ENCODE data around the gene B9D1. TPM values are rescaled to one million over a fixed set of nuclear protein-coding genes. Genes with fewer than 3 reads are reported as not detected.

The B9D1 gene
- total and polyA plus RNA-seq, 9 of the 15 experiments (the other 6 are each of a cell fraction or from before 2014, with no cell fraction given) = 8.9 to 28.0 (median 17.9) TPM

DNA sequence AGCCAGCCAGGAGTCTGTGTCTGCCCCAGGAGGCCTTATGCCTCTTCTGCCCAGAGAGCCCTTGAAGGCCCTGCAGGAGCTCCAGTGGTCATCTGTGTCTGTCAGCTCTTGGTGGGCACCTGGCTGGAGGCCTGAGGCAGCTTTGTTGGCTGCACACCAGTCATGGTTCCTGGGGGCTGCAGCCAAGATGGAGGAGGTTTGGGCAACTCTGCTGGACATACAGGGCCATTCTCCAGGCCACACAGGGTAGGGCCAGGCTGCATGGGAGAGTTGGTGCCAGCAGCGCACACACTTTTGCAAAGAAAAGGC lies 29.4 kb downstream of the B9D1 start:
- in situ Hi-C loops (cut with MboI) = no loop called here
- no peaks in the 10 kb centered on the region for H3K9me3 ChIP-seq (replicated peaks; ENCODE audit: control insufficient read depth, insufficient read depth, low read depth, low read length)
- ChIA-PET POLR2A (interaction anchor here (1.0 kb wide), 1 partner anchor 22 kb away, joined by 4 read pairs; no protein-coding TSS in a partner anchor), CTCF (ENCODE audit: low intra/inter-chr PET ratio) (no interaction called here)
- no peak overlapping the region for H3K4me2 ChIP-seq (ENCODE audit: insufficient read depth, low read length)
- no peaks in the 10 kb centered on the region for H3K9me1 ChIP-seq (ENCODE audit: control insufficient read depth, insufficient read depth, low read length)
- H3K27ac ChIP-seq (ENCODE audit: extremely low read depth, low read depth, low read length) = no peak overlapping the region
- no peak overlapping the region for H2AFZ ChIP-seq (ENCODE audit: low read depth, low read length)
- FAIRE-seq = no peak
- H3K79me2 ChIP-seq (ENCODE audit: control insufficient read depth, insufficient read depth, low read length) = no peaks in the 10 kb centered on the region
- no peaks in the 10 kb centered on the region; the same call in 2 of the 3 replicates for H3K36me3 ChIP-seq (ENCODE audit: control insufficient read depth, insufficient read depth, low read length)
- WGBS (ENCODE audit: insufficient coverage, low coverage, missing lambda C conversion rate) = 83% methylated on average over 1 of the region's 1 CpG
- H3K9ac ChIP-seq (ENCODE audit: insufficient read depth in 1 of 2, low read depth in 2 of 2, low read length in 2 of 2) = no peak overlapping the region
- no peaks in the 10 kb centered on the region for H3K27me3 ChIP-seq (ENCODE audit: control insufficient read depth in 2 of 2, insufficient read depth in 2 of 2, low read length in 2 of 2)
- no peak overlapping the region for H3K4me3 ChIP-seq
- TF ChIP-seq, protein P1, sequence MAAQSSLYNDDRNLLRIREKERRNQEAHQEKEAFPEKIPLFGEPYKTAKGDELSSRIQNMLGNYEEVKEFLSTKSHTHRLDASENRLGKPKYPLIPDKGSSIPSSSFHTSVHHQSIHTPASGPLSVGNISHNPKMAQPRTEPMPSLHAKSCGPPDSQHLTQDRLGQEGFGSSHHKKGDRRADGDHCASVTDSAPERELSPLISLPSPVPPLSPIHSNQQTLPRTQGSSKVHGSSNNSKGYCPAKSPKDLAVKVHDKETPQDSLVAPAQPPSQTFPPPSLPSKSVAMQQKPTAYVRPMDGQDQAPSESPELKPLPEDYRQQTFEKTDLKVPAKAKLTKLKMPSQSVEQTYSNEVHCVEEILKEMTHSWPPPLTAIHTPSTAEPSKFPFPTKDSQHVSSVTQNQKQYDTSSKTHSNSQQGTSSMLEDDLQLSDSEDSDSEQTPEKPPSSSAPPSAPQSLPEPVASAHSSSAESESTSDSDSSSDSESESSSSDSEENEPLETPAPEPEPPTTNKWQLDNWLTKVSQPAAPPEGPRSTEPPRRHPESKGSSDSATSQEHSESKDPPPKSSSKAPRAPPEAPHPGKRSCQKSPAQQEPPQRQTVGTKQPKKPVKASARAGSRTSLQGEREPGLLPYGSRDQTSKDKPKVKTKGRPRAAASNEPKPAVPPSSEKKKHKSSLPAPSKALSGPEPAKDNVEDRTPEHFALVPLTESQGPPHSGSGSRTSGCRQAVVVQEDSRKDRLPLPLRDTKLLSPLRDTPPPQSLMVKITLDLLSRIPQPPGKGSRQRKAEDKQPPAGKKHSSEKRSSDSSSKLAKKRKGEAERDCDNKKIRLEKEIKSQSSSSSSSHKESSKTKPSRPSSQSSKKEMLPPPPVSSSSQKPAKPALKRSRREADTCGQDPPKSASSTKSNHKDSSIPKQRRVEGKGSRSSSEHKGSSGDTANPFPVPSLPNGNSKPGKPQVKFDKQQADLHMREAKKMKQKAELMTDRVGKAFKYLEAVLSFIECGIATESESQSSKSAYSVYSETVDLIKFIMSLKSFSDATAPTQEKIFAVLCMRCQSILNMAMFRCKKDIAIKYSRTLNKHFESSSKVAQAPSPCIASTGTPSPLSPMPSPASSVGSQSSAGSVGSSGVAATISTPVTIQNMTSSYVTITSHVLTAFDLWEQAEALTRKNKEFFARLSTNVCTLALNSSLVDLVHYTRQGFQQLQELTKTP (IDR thresholded peaks at IDR 0.05; ENCODE audit: low read depth in 1 of 2, partially characterized antibody in 2 of 2) = no peak
- TF ChIP-seq, protein P2, sequence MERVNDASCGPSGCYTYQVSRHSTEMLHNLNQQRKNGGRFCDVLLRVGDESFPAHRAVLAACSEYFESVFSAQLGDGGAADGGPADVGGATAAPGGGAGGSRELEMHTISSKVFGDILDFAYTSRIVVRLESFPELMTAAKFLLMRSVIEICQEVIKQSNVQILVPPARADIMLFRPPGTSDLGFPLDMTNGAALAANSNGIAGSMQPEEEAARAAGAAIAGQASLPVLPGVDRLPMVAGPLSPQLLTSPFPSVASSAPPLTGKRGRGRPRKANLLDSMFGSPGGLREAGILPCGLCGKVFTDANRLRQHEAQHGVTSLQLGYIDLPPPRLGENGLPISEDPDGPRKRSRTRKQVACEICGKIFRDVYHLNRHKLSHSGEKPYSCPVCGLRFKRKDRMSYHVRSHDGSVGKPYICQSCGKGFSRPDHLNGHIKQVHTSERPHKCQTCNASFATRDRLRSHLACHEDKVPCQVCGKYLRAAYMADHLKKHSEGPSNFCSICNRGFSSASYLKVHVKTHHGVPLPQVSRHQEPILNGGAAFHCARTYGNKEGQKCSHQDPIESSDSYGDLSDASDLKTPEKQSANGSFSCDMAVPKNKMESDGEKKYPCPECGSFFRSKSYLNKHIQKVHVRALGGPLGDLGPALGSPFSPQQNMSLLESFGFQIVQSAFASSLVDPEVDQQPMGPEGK (CRISPR knock-in tag; IDR thresholded peaks at IDR 0.05; ENCODE audit: borderline replicate concordance) = no peak
- TF ChIP-seq MAZ (CRISPR knock-in tag; conservative IDR thresholded peaks at IDR 0.05 in 1 of 2, IDR thresholded peaks at IDR 0.05 in 1 of 2) (no peak), HDAC8 (tag; IDR thresholded peaks at IDR 0.05) (no peak), PPARD (CRISPR knock-in tag; IDR thresholded peaks at IDR 0.05) (no peak), RAD21 (CRISPR knock-in tag; conservative IDR thresholded peaks at IDR 0.05 in 1 of 2, IDR thresholded peaks at IDR 0.05 in 1 of 2) (no peak), JUNB (CRISPR knock-in tag; conservative IDR thresholded peaks at IDR 0.05) (no peak)
- no peak for ATAC-seq
- no peaks in the 10 kb centered on the region for H4K20me1 ChIP-seq (replicated peaks; ENCODE audit: control insufficient read depth, insufficient read depth, low read length)
- no TSS peak for BruUV-seq (replicated peaks)
- intact Hi-C loops (cut with micrococcal nuclease) = no loop called here
- peaks cover 0 to 16% of the 10 kb centered on the region in 2 experiments; a peak in 2 of 5 replicates for H3K4me1 ChIP-seq (replicated peaks in 1 of 2; ENCODE audit: control insufficient read depth in 2 of 2, insufficient read depth in 2 of 2, low read length in 2 of 2)
- no peak for DNase-seq (ENCODE audit: extremely low read depth in 1 of 4, low spot score in 3 of 4)

All from K562 (cell line).